ENCODE data around the gene MGAM2.
"Not testable (repeated sequence)": the region's sequence is repeated elsewhere in the genome, so short reads cannot be mapped to it uniquely, and the experiment has no call there.

Gene MGAM2

GRCh38 chr7:142088022-142088714 lies 23.4 kb upstream of the MGAM2 start:
- TF ChIP-seq CTCF (IDR thresholded peaks at IDR 0.05; ENCODE audit: low read depth, low read length) = no peak
- Histone ChIP-seq H3K4me3 (ENCODE audit: low read depth, low read length) (no peak overlapping the region), H3K4me1 (no peaks in the 10 kb centered on the region), H3K27me3 (no peaks in the 10 kb centered on the region), H3K9me3 (no peaks in the 10 kb centered on the region; the same call in 1 of the 2 replicates), H3K36me3 (no peaks in the 10 kb centered on the region)
- DNase-seq = no peak

DNA sequence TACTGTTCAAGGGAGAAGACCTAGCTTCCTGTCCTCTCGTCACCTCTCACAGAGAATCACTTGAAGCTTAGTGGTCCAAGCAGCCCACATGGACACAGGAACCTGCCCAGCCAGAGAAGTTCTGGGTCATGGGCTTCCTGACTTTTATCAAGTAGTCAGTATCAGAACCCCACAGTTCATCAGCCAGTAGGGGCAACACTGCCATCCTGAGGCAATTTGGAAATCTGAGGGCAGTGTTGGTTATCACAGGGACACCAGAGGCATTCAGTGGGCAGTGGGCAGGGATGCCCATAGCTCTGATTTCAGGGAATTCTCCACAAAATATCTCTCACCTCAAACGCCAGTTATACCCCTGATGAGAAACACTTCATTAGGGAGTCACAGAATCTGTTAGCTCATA lies 22.5 kb upstream of the MGAM2 start:
- no peaks in the 10 kb centered on the region for H3K36me3 ChIP-seq
- no peak for TF ChIP-seq CTCF (IDR thresholded peaks at IDR 0.05; ENCODE audit: low read depth, low read length)
- H3K9me3 ChIP-seq = no peaks in the 10 kb centered on the region; the same call in 1 of the 2 replicates
- no peaks in the 10 kb centered on the region for H3K4me1 ChIP-seq
- H3K27me3 ChIP-seq = no peaks in the 10 kb centered on the region
- H3K4me3 ChIP-seq (ENCODE audit: low read depth, low read length) = no peak overlapping the region
- DNase-seq = no peak

DNA sequence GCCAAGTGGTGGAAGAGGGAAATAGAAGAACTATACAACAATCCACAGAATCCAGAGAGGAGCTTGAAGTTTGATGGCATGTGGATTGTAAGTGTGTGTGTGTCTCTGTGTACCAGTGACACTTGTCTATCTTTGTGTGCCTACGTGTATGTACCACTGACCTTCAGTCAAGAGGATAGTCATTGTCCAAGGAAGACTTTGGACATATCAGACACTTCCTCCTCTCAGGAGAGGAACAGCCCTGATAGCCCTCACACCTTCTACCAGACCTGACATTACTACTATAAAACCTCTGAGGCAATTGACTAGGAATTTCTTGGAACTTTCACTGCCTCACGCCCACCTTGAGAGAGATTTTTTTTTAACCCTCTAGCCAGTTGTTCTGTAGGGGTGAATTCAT lies 19.6 kb upstream of the MGAM2 start:
- H3K4me3 ChIP-seq (ENCODE audit: low read depth, low read length) = no peak overlapping the region
- no peaks in the 10 kb centered on the region for H3K4me1 ChIP-seq
- DNase-seq = no peak
- H3K36me3 ChIP-seq = no peaks in the 10 kb centered on the region
- no peak for TF ChIP-seq CTCF (IDR thresholded peaks at IDR 0.05; ENCODE audit: low read depth, low read length)
- no peaks in the 10 kb centered on the region; the same call in 1 of the 2 replicates for H3K9me3 ChIP-seq
- H3K27me3 ChIP-seq = no peaks in the 10 kb centered on the region

DNA sequence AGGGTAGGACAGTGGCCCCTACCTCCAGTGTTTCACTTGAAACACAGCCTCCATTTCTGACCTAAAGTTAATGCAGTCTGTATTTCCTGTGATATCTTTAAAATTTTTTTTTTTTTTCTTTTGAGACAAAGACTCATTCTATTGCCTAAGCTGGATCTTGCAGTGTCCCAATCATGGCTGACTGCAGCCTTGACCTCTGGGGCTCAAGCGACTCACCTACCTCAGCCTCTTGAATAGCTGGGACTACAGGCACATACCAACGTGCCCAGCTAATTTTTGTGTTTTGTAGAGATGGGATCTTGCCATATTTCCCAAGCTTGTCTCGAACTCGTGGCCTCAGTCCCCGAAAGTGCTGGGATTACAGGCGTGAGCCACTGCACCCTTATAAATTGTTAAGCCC lies 16.7 kb upstream of the MGAM2 start:
- H3K9me3 ChIP-seq = no peaks in the 10 kb centered on the region
- no peak for TF ChIP-seq CTCF (IDR thresholded peaks at IDR 0.05; ENCODE audit: low read depth, low read length)
- H3K4me3 ChIP-seq (ENCODE audit: low read depth, low read length) = no peak overlapping the region
- no peaks in the 10 kb centered on the region for H3K27me3 ChIP-seq
- H3K4me1 ChIP-seq = no peaks in the 10 kb centered on the region
- no peaks in the 10 kb centered on the region for H3K36me3 ChIP-seq
- no peak for DNase-seq

DNA sequence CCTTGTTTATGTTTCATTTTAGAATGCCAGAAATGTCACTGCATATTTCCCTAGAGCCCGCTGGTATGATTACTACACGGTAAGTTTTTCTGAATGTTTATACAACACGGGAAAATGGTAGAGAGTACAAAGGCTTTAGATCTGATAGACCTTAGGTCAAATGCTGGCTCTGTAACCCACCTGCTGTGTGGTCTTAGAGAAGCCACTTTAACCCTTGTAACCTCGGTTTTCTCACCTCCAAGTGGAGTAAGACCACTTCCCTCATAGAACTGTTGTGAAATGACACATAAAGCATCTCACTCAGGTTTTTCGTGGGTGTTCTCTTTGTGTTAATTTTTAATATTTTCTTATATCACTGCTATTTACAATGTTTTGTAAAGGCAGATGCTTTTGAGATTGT lies 13.9 kb upstream of the MGAM2 start:
- Histone ChIP-seq H3K27me3 (no peaks in the 10 kb centered on the region), H3K4me1 (no peaks in the 10 kb centered on the region), H3K36me3 (no peaks in the 10 kb centered on the region), H3K9me3 (no peaks in the 10 kb centered on the region), H3K4me3 (ENCODE audit: low read depth, low read length) (no peak overlapping the region)
- TF ChIP-seq CTCF (IDR thresholded peaks at IDR 0.05; ENCODE audit: low read depth, low read length) = no peak
- no peak for DNase-seq

DNA sequence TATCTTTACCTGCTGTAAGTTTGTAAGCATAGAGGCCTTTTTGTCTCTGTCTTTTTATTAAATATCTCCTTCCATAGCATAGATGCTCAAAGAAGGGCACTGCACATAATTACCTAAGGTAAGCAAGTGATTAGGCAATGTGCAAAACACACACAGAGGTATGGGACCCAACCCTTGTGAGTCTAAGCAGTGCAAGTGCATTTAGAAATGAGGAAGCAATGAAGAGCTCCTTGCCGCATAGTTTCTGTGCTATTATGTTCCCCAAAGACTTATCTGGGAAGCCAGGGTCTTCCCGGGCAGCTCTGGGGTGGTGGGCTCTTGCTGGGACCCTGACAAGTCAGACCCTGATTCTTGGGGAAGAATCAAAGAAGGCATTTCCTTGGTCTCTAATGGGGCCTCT lies 13.5 kb upstream of the MGAM2 start:
- H3K4me1 ChIP-seq = no peaks in the 10 kb centered on the region
- H3K4me3 ChIP-seq (ENCODE audit: low read depth, low read length) = no peak overlapping the region
- no peaks in the 10 kb centered on the region for H3K9me3 ChIP-seq
- DNase-seq = no peak
- H3K36me3 ChIP-seq = no peaks in the 10 kb centered on the region
- H3K27me3 ChIP-seq = no peaks in the 10 kb centered on the region
- TF ChIP-seq CTCF (IDR thresholded peaks at IDR 0.05; ENCODE audit: low read depth, low read length) = no peak

DNA sequence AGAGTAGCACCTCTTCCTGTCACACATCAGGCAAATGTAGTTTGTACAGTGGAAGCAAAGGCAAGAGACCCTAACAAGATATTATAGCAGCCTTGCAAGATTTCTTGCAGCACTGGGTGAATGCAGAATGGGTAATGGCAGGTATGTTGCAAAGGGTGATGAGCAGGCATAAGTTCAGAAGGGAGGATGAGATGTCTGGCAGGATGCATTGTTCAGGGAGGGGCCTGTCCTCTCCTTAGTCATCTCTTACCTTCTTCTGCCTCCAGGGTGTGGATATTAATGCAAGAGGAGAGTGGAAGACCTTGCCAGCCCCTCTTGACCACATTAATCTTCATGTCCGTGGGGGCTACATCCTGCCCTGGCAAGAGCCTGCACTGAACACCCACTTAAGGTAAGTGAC lies 12.2 kb upstream of the MGAM2 start:
- DNase-seq = not testable (repeated sequence)

More for the DNA sequence above, 12.2 kb upstream of the MGAM2 start:
- not testable (repeated sequence) for H3K9me3 ChIP-seq; H3K27me3 ChIP-seq; H3K4me1 ChIP-seq; H3K36me3 ChIP-seq; H3K4me3 ChIP-seq (ENCODE audit: low read depth, low read length)
